ENCODE results near the gene PFDN4. TPM values are rescaled to one million over a fixed set of nuclear protein-coding genes. Genes with fewer than 3 reads are reported as not detected.

Gene PFDN4
- total RNA-seq, 1 donor from 2014 or later, result 143 TPM

GRCh38 chr20:54255157-54255556 lies 47.3 kb downstream of the PFDN4 start:
- Histone ChIP-seq H3K27me3 (ENCODE audit: control insufficient read depth, insufficient read depth, low read length) (no peaks in the 10 kb centered on the region), H3K4me3 (ENCODE audit: low read depth, low read length) (no peak overlapping the region), H3K36me3 (ENCODE audit: control insufficient read depth, insufficient read depth, low read length) (no peaks in the 10 kb centered on the region)
- no peak for DNase-seq (ENCODE audit: low read depth)
- TF ChIP-seq CTCF (IDR thresholded peaks at IDR 0.05; ENCODE audit: insufficient read depth, low read length, poor library complexity, severe bottlenecking), result no peak

GRCh38 chr20:54256202-54256601 lies 48.3 kb downstream of the PFDN4 start:
- H3K27me3 ChIP-seq (ENCODE audit: control insufficient read depth, insufficient read depth, low read length), result no peaks in the 10 kb centered on the region
- no peak for DNase-seq (ENCODE audit: low read depth)
- TF ChIP-seq CTCF (IDR thresholded peaks at IDR 0.05; ENCODE audit: insufficient read depth, low read length, poor library complexity, severe bottlenecking), result no peak
- no peaks in the 10 kb centered on the region for H3K36me3 ChIP-seq (ENCODE audit: control insufficient read depth, insufficient read depth, low read length)
- H3K4me3 ChIP-seq (ENCODE audit: low read depth, low read length), result no peak overlapping the region

GRCh38 chr20:54257071-54257816 lies 49.4 kb downstream of the PFDN4 start:
- no peak overlapping the region for H3K4me3 ChIP-seq (ENCODE audit: low read depth, low read length)
- peak; percentile 92 for DNase-seq (ENCODE audit: low read depth)
- H3K27me3 ChIP-seq (ENCODE audit: control insufficient read depth, insufficient read depth, low read length), result no peaks in the 10 kb centered on the region
- TF ChIP-seq CTCF (IDR thresholded peaks at IDR 0.05; ENCODE audit: insufficient read depth, low read length, poor library complexity, severe bottlenecking), result no peak
- no peaks in the 10 kb centered on the region for H3K36me3 ChIP-seq (ENCODE audit: control insufficient read depth, insufficient read depth, low read length)

- no peak for TF ChIP-seq CTCF (IDR thresholded peaks at IDR 0.05; ENCODE audit: insufficient read depth, low read length, poor library complexity, severe bottlenecking)
- no peak for DNase-seq (ENCODE audit: low read depth)
- no peak overlapping the region for H3K4me3 ChIP-seq (ENCODE audit: low read depth, low read length)
Measured at GRCh38 chr20:54260116-54260515, 52.2 kb downstream of the PFDN4 start.

GRCh38 chr20:54262671-54263070 lies 54.8 kb downstream of the PFDN4 start:
- H3K4me3 ChIP-seq (ENCODE audit: low read depth, low read length), result no peak overlapping the region
- no peaks in the 10 kb centered on the region for H3K36me3 ChIP-seq (ENCODE audit: control insufficient read depth, insufficient read depth, low read length)
- TF ChIP-seq CTCF (IDR thresholded peaks at IDR 0.05; ENCODE audit: insufficient read depth, low read length, poor library complexity, severe bottlenecking), result no peak
- H3K27me3 ChIP-seq (ENCODE audit: control insufficient read depth, insufficient read depth, low read length), result no peaks in the 10 kb centered on the region
- no peak for DNase-seq (ENCODE audit: low read depth)

More at GRCh38 chr20:54260116-54260515, 52.2 kb downstream of the PFDN4 start:
- H3K27me3 ChIP-seq (ENCODE audit: control insufficient read depth, insufficient read depth, low read length), result no peaks in the 10 kb centered on the region
- no peaks in the 10 kb centered on the region for H3K36me3 ChIP-seq (ENCODE audit: control insufficient read depth, insufficient read depth, low read length)

Data from kidney epithelial cell (primary cell).